HEK293 (cell line): ENCODE results near the gene LMO4.

ENCODE experiments used
- REST ChIP-seq: fragments of 450-650 bp; formaldehyde crosslinking; IDR thresholded peaks from 2 replicates; pipeline ENCODE4 v1.5.1; 2016; ENCODE audit warnings: missing biosample characterization, missing genetic modification characterization
- ZBTB11 ChIP-seq: fragments of 450-650 bp; formaldehyde crosslinking; conservative IDR thresholded peaks from 2 replicates; pipeline ENCODE4 v1.5.1; 2016; ENCODE audit warnings: low read depth, missing biosample characterization, missing genetic modification characterization
- ZBTB44 ChIP-seq: fragments of 450-650 bp; IDR thresholded peaks from 2 replicates; pipeline ENCODE4 v1.5.1; 2018; ENCODE audit warnings: missing biosample characterization, mild to moderate bottlenecking, missing genetic modification characterization
- ZNF324 ChIP-seq: fragments of 450-650 bp; formaldehyde crosslinking; IDR thresholded peaks from 2 replicates; pipeline ENCODE4 v1.5.1; 2016; ENCODE audit warnings: missing biosample characterization, missing genetic modification characterization
- ZNF426 ChIP-seq: fragments of 450-650 bp; formaldehyde crosslinking; IDR thresholded peaks from 2 replicates; pipeline ENCODE4 v1.5.1; 2017; ENCODE audit warnings: missing biosample characterization, missing genetic modification characterization, mild to moderate bottlenecking, inconsistent platforms, moderate library complexity
- ZNF639 ChIP-seq: fragments of 450-650 bp; formaldehyde crosslinking; IDR thresholded peaks from 2 replicates; pipeline ENCODE4 v1.5.1; 2016; ENCODE audit warnings: missing biosample characterization, missing genetic modification characterization
- ZSCAN16 ChIP-seq: fragments of 450-650 bp; formaldehyde crosslinking; IDR thresholded peaks from 2 replicates; pipeline ENCODE4 v1.5.1; 2016; ENCODE audit warnings: missing biosample characterization, missing genetic modification characterization
- ZSCAN30 ChIP-seq: fragments of 450-650 bp; IDR thresholded peaks from 2 replicates; pipeline ENCODE4 v1.5.1; 2018; ENCODE audit warnings: missing biosample characterization, mild to moderate bottlenecking, missing genetic modification characterization, moderate library complexity
- ZSCAN5A ChIP-seq: fragments of 450-650 bp; formaldehyde crosslinking; IDR thresholded peaks from 2 replicates; pipeline ENCODE4 v1.5.1; 2016; ENCODE audit warnings: missing biosample characterization, missing genetic modification characterization

GRCh38 chr1:87305151-87305550 is 23.5 kb upstream of the LMO4 start:
- TF ChIP-seq ZNF426 (no peak), ZBTB11 (no peak), ZBTB44 (no peak), ZNF324 (tag by site-specific recombination) (no peak), ZNF639 (tag by site-specific recombination) (no peak), ZSCAN5A (tag by site-specific recombination) (no peak), ZSCAN16 (tag by site-specific recombination) (no peak), REST (tag by site-specific recombination) (no peak), ZSCAN30 (tag by site-specific recombination) (no peak)
